Globus pallidus (tissue), 1 donor: Measurements from ENCODE around the gene PRPS1L1.

Experiments
- DNase-seq: peaks from one replicate; pipeline ENCODE4 v3.0.0-alpha.2; 2015; ENCODE audit warnings: low spot score

Gene PRPS1L1

GRCh38 chr7:18013936-18014335 is 13.7 kb downstream of the PRPS1L1 start:
- DNase-seq = no peak

GRCh38 chr7:18004372-18004771 is 23.3 kb downstream of the PRPS1L1 start:
- no peak for DNase-seq

GRCh38 chr7:18003286-18003994 is 24.2 kb downstream of the PRPS1L1 start:
- no peak for DNase-seq

- DNase-seq = no peak
Measured at GRCh38 chr7:17998692-17999091, 29.0 kb downstream of the PRPS1L1 start.

GRCh38 chr7:17996442-17997223 is 31.0 kb downstream of the PRPS1L1 start:
- DNase-seq = no peak

GRCh38 chr7:17996040-17996439 is 31.6 kb downstream of the PRPS1L1 start:
- DNase-seq = no peak

GRCh38 chr7:17994079-17994850 is 33.4 kb downstream of the PRPS1L1 start:
- no peak for DNase-seq

GRCh38 chr7:17991866-17992648 is 35.6 kb downstream of the PRPS1L1 start:
- DNase-seq = no peak

GRCh38 chr7:17990761-17991160 is 36.9 kb downstream of the PRPS1L1 start:
- DNase-seq = no peak

GRCh38 chr7:17989546-17989945 is 38.1 kb downstream of the PRPS1L1 start:
- DNase-seq = no peak

GRCh38 chr7:17988858-17989257 is 38.8 kb downstream of the PRPS1L1 start:
- no peak for DNase-seq

GRCh38 chr7:17988141-17988540 is 39.5 kb downstream of the PRPS1L1 start:
- no peak for DNase-seq

- no peak for DNase-seq
Measured at GRCh38 chr7:17986851-17987250, 40.8 kb downstream of the PRPS1L1 start.

GRCh38 chr7:17985473-17986239 is 42.0 kb downstream of the PRPS1L1 start:
- no peak for DNase-seq

- no peak for DNase-seq
Measured at GRCh38 chr7:17984288-17984687, 43.4 kb downstream of the PRPS1L1 start.

- no peak for DNase-seq
Measured at GRCh38 chr7:17983221-17984062, 44.2 kb downstream of the PRPS1L1 start.

GRCh38 chr7:17976952-17977351 is 50.7 kb downstream of the PRPS1L1 start:
- no peak for DNase-seq
